H1 (cell line): ENCODE results near the gene DEPDC4. TPM values are rescaled to one million over a fixed set of nuclear protein-coding genes. Genes with fewer than 3 reads are reported as not detected.

Source experiments
- CTCF ChIA-PET: fragments of 300-600 bp; sonication (Branson Sonifier 250); formaldehyde crosslinking; loops from one replicate; lab custom pipeline; 2021; ENCODE audit not compliant: partially characterized antibody; lab: Charles Lee
- POLR2A ChIA-PET: fragments of 300-600 bp; sonication (Branson Sonifier 250); formaldehyde crosslinking; loops from one replicate; lab custom pipeline; 2021; ENCODE audit warnings: inconsistent platforms; ENCODE audit not compliant: partially characterized antibody; lab: Charles Lee
- DNase-seq, 2 experiments: peaks; one replicate each; pipeline versions ENCODE4 v3.0.0 to v3.0.0-alpha.2; 2010 to 2022; ENCODE audit warnings: low spot score in 2 of 2, low read depth in 1 of 2, mixed read lengths in 1 of 2
- FAIRE-seq: peaks from 2 replicates; lab custom pipeline; 2011; peaks lifted over from hg19 to GRCh38; lab: Jason Lieb, UNC
- H2AFZ ChIP-seq: 2 replicates; pipeline ENCODE4 v1.8.1; 2012; ENCODE audit warnings: low read length, inconsistent platforms
- H2AK5ac ChIP-seq: 2 replicates; pipeline ENCODE4 v1.6.1; 2013; ENCODE audit warnings: low read depth, low read length
- H2BK120ac ChIP-seq: replicated peaks from 2 replicates; pipeline ENCODE3; 2013; ENCODE audit warnings: low read depth, low read length, inconsistent platforms
- H2BK12ac ChIP-seq: 2 replicates; pipeline ENCODE4 v1.6.1; 2013; ENCODE audit warnings: low read depth, low read length
- H2BK15ac ChIP-seq: 2 replicates; pipeline ENCODE4 v1.6.1; 2013; ENCODE audit warnings: low read length
- H2BK20ac ChIP-seq: 2 replicates; pipeline ENCODE4 v1.6.1; 2013; ENCODE audit warnings: low read length
- H2BK5ac ChIP-seq: 2 replicates; pipeline ENCODE4 v1.6.1; 2013; ENCODE audit warnings: low read depth, low read length
- H3K14ac ChIP-seq: 2 replicates; pipeline ENCODE4 v1.6.1; 2013; ENCODE audit warnings: inconsistent platforms; ENCODE audit not compliant: insufficient read length
- H3K18ac ChIP-seq: 2 replicates; pipeline ENCODE4 v1.6.1; 2013; ENCODE audit warnings: low read length; ENCODE audit errors: extremely low read depth
- H3K23ac ChIP-seq: 2 replicates; pipeline ENCODE4 v1.6.1; 2013; ENCODE audit warnings: inconsistent platforms; ENCODE audit not compliant: insufficient read length
- H3K23me2 ChIP-seq: 2 replicates; pipeline ENCODE4 v1.6.1; 2013; ENCODE audit warnings: low read depth, low read length
- H3K27ac ChIP-seq: 2 replicates; pipeline ENCODE4 v1.6.1; 2011; ENCODE audit warnings: low read depth, low read length, inconsistent platforms
- H3K27me3 ChIP-seq, 4 experiments: replicated peaks in 1 of 4; 1 replicate in 1 of 4; 2 replicates in 3 of 4; pipeline versions ENCODE4 v1.6.1 to v1.8.1; 2011 to 2013; ENCODE audit warnings: low read length in 3 of 4, mild to moderate bottlenecking in 3 of 4, inconsistent platforms in 2 of 4, mixed read lengths in 2 of 4, moderate library complexity in 1 of 4; ENCODE audit not compliant: control insufficient read depth in 3 of 4, insufficient read depth in 3 of 4; ENCODE audit errors: extremely low read depth in 1 of 4
- H3K36me3 ChIP-seq, 4 experiments: 2 replicates each; pipeline versions ENCODE4 v1.6.1 to v1.8.1; 2011 to 2013; ENCODE audit warnings: mild to moderate bottlenecking in 4 of 4, low read length in 3 of 4, moderate library complexity in 2 of 4, control low read depth in 1 of 4, inconsistent platforms in 1 of 4; ENCODE audit not compliant: insufficient read depth in 4 of 4, control insufficient read depth in 2 of 4
- H3K4ac ChIP-seq: replicated peaks from 2 replicates; pipeline ENCODE3; 2013; ENCODE audit warnings: low read length, low read depth, mixed read lengths, inconsistent platforms; ENCODE audit not compliant: insufficient read length
- H3K4me1 ChIP-seq, 4 experiments: replicated peaks in 1 of 4; 1 replicate in 1 of 4; 2 replicates in 3 of 4; pipeline versions ENCODE4 v1.6.1 to v1.8.1; 2011 to 2013; ENCODE audit warnings: low read length in 3 of 4, inconsistent platforms in 2 of 4, mixed read lengths in 1 of 4; ENCODE audit not compliant: insufficient read depth in 4 of 4, control insufficient read depth in 3 of 4
- H3K4me2 ChIP-seq, 2 experiments: 2 replicates each; pipeline versions ENCODE4 v1.6.1 to v1.8.1; 2011 to 2013; ENCODE audit warnings: low read depth in 2 of 2, low read length in 2 of 2, control low read depth in 1 of 2, inconsistent platforms in 1 of 2, mild to moderate bottlenecking in 1 of 2; ENCODE audit not compliant: insufficient read depth in 1 of 2
- H3K4me3 ChIP-seq, 4 experiments: fragments of 200-600, 300-600 bp in 1 of 4; sonication (generic), shearing (Covaris generic), sonication (Bioruptor Twin) in 1 of 4; 2 replicates each; pipeline versions ENCODE4 v1.5.1 to v1.8.1; 2011 to 2016; ENCODE audit warnings: low read length in 4 of 4, low read depth in 3 of 4, control low read depth in 2 of 4, inconsistent platforms in 2 of 4, mild to moderate bottlenecking in 2 of 4, mixed read lengths in 1 of 4, moderate library complexity in 1 of 4; ENCODE audit not compliant: insufficient read depth in 2 of 4; ENCODE audit errors: extremely low read depth in 1 of 4
- H3K56ac ChIP-seq: replicated peaks from 2 replicates; pipeline ENCODE3; 2013; ENCODE audit warnings: low read depth, mild to moderate bottlenecking, mixed read lengths, low read length, inconsistent platforms; ENCODE audit not compliant: insufficient read length
- H3K79me1 ChIP-seq: 2 replicates; pipeline ENCODE4 v1.6.1; 2013; ENCODE audit warnings: low read depth, low read length, control low read depth
- H3K79me2 ChIP-seq, 2 experiments: 2 replicates each; pipeline versions ENCODE4 v1.6.1 to v1.8.1; 2012 to 2013; ENCODE audit warnings: low read length in 2 of 2, mild to moderate bottlenecking in 2 of 2, inconsistent platforms in 1 of 2; ENCODE audit not compliant: insufficient read depth in 2 of 2, control insufficient read depth in 1 of 2
- H3K9ac ChIP-seq, 4 experiments: replicated peaks in 1 of 4; 1 replicate in 1 of 4; 2 replicates in 3 of 4; pipeline versions ENCODE4 v1.6.1 to v1.8.1; 2011 to 2013; ENCODE audit warnings: low read depth in 3 of 4, low read length in 3 of 4, control low read depth in 2 of 4, mild to moderate bottlenecking in 2 of 4, moderate library complexity in 2 of 4, inconsistent platforms in 1 of 4; ENCODE audit errors: extremely low read depth in 1 of 4
- H3K9me3 ChIP-seq, 2 experiments: 2 replicates each; pipeline versions ENCODE4 v1.6.1 to v1.8.1; 2012 to 2013; ENCODE audit warnings: mild to moderate bottlenecking in 2 of 2, moderate library complexity in 2 of 2, control low read depth in 1 of 2, inconsistent platforms in 1 of 2, low read depth in 1 of 2, low read length in 1 of 2, mixed read lengths in 1 of 2; ENCODE audit not compliant: insufficient read depth in 2 of 2
- H4K20me1 ChIP-seq, 2 experiments: replicated peaks in 1 of 2; 2 replicates each; pipeline versions ENCODE3 to v1.8.1; 2011 to 2013; ENCODE audit warnings: inconsistent platforms in 2 of 2, low read length in 2 of 2, mild to moderate bottlenecking in 1 of 2; ENCODE audit not compliant: insufficient read depth in 2 of 2, control insufficient read depth in 1 of 2
- H4K5ac ChIP-seq: 2 replicates; pipeline ENCODE4 v1.6.1; 2013; ENCODE audit warnings: low read length, low read depth, mixed read lengths, inconsistent platforms; ENCODE audit not compliant: insufficient read length
- H4K8ac ChIP-seq: 2 replicates; pipeline ENCODE4 v1.8.0; 2013; ENCODE audit warnings: mild to moderate bottlenecking, moderate library complexity, low read length, inconsistent platforms; ENCODE audit not compliant: insufficient read depth; ENCODE audit errors: extremely low read depth
- H4K91ac ChIP-seq: replicated peaks from 2 replicates; pipeline ENCODE3; 2013; ENCODE audit warnings: low read length, mixed read lengths, inconsistent platforms; ENCODE audit not compliant: insufficient read length
- BCL11A ChIP-seq, 2 experiments: IDR thresholded peaks; one replicate each; pipeline ENCODE4 v1.6.1; 2011; ENCODE audit warnings: low read depth in 2 of 2, low read length in 2 of 2, mild to moderate bottlenecking in 2 of 2
- CBX8 ChIP-seq: fragments of 300-800, 300-1000 bp; sonication (generic); IDR thresholded peaks from 2 replicates; pipeline ENCODE4 v1.7.1; 2016; ENCODE audit warnings: low read depth, low read length, borderline replicate concordance
- CHD2 ChIP-seq: IDR thresholded peaks from 2 replicates; pipeline ENCODE4 v1.6.1; 2012; ENCODE audit warnings: low read length, improper control_type of control experiment
- CREB1 ChIP-seq: IDR thresholded peaks from 2 replicates; pipeline ENCODE4 v1.6.1; 2012; ENCODE audit warnings: inconsistent platforms
- EGR1 ChIP-seq: IDR thresholded peaks from 2 replicates; pipeline ENCODE4 v1.6.1; 2011; ENCODE audit warnings: low read depth, low read length, borderline replicate concordance
- HDAC2 ChIP-seq, 2 experiments: fragments of 300-600 bp in 1 of 2; sonication (generic) in 1 of 2; IDR thresholded peaks; 2 replicates each; pipeline ENCODE4 v1.6.1; 2011 to 2012; ENCODE audit warnings: low read depth in 2 of 2, low read length in 2 of 2, mild to moderate bottlenecking in 2 of 2, moderate library complexity in 2 of 2, borderline replicate concordance in 1 of 2, inconsistent platforms in 1 of 2
- RBBP5 ChIP-seq: IDR thresholded peaks from 2 replicates; pipeline ENCODE4 v1.7.1; 2012; ENCODE audit warnings: low read depth, mild to moderate bottlenecking, inconsistent platforms, low read length, moderate library complexity, borderline replicate concordance
- YY1 ChIP-seq: IDR thresholded peaks from 2 replicates; pipeline ENCODE4 v1.6.1; 2011; ENCODE audit warnings: low read depth, mild to moderate bottlenecking, low read length
- polyA plus RNA-seq, 7 experiments: library from polyadenylated mRNA; depleted of rRNA in 3 of 7; stranded (reverse) in 5 of 7; unstranded in 2 of 7; fragments of >200 nt in 5 of 7; fragments of 200-250 nt in 2 of 7; gene quantifications; 1 replicate in 5 of 7; 2 replicates in 1 of 7; 4 replicates in 1 of 7; pipeline versions ENCODE4 v1.2.1 to v1.2.3, GENCODE V29; 2011 to 2013; ENCODE audit warnings: missing spikeins in 2 of 7, mixed read lengths in 2 of 7
- total RNA-seq: library from RNA; stranded (reverse); fragmentation: NEBNext Ultra II Directional; extraction: Animal tissue kit (Norgen Biotek cat#: 25700); gene quantifications from 2 replicates; pipeline ENCODE4 v1.2.1, GENCODE V29; 2021

The DEPDC4 gene
- total and polyA plus RNA-seq, 2 of the 8 experiments (the other 6 are each of a cell fraction or from before 2014, with no cell fraction given): 0.80 to 3.8 TPM

GRCh38 chr12:100248886-100249285 is 18.0 kb downstream of the DEPDC4 start:
- H3K23me2 ChIP-seq: no peaks in the 10 kb centered on the region
- no peaks in the 10 kb centered on the region for H3K27me3 ChIP-seq
- no peaks in the 10 kb centered on the region for H3K9me3 ChIP-seq
- H2BK120ac ChIP-seq: no peak overlapping the region
- H2BK15ac ChIP-seq: no peak overlapping the region
- no peak overlapping the region for H3K56ac ChIP-seq
- no peaks in the 10 kb centered on the region for H3K4me1 ChIP-seq
- H2AFZ ChIP-seq: no peak overlapping the region
- ChIA-PET POLR2A (interaction anchor here (1.0 kb wide), 1 partner anchor 18 kb away, joined by 4 read pairs; the partner anchor contains the start of genes DEPDC4 and SCYL2), CTCF (interaction anchor here (0.6 to 0.9 kb wide), 2 partner anchors 14 to 89 kb away, joined by 3 read pairs; no protein-coding TSS in a partner anchor)
- no peaks in the 10 kb centered on the region for H3K79me2 ChIP-seq
- H3K23ac ChIP-seq: no peak overlapping the region
- H2BK20ac ChIP-seq: no peak overlapping the region
- H4K20me1 ChIP-seq: no peaks in the 10 kb centered on the region
- H3K9ac ChIP-seq: no peak overlapping the region
- FAIRE-seq (no peak), DNase-seq (no peak)
- TF ChIP-seq HDAC2 (IDR thresholded peaks at IDR 0.05; ENCODE audit: borderline replicate concordance in 1 of 2, low read depth in 2 of 2, low read length in 2 of 2) (no peak), CREB1 (no peak), CBX8 (no peak), RBBP5 (no peak), YY1 (no peak), EGR1 (no peak), CHD2 (no peak), BCL11A (IDR thresholded peaks at IDR 0.05; ENCODE audit: low read depth in 2 of 2, low read length in 2 of 2) (no peak)
- H3K36me3 ChIP-seq: no peaks in the 10 kb centered on the region
- no peaks in the 10 kb centered on the region for H3K79me1 ChIP-seq
- no peak overlapping the region for H2BK12ac ChIP-seq
- H3K27ac ChIP-seq: no peak overlapping the region
- no peak overlapping the region for H3K4me2 ChIP-seq
- H2AK5ac ChIP-seq: no peak overlapping the region
- H3K4ac ChIP-seq: no peak overlapping the region
- H4K5ac ChIP-seq: no peak overlapping the region
- no peak overlapping the region for H4K91ac ChIP-seq
- H3K4me3 ChIP-seq: no peak overlapping the region
- no peak overlapping the region for H2BK5ac ChIP-seq
- no peak overlapping the region for H3K14ac ChIP-seq
- no peak overlapping the region for H3K18ac ChIP-seq
- no peak overlapping the region for H4K8ac ChIP-seq
